B cell (primary cell): ENCODE data around the gene ITPR2.

Experiments used
- CTCF ChIP-seq: fragments of 200-600 bp; IDR thresholded peaks from one replicate; pipeline ENCODE4 v1.8.0; 2022; ENCODE audit warnings: antibody characterized with exemption, mild to moderate bottlenecking
- EZH2 ChIP-seq: IDR thresholded peaks from 2 replicates; pipeline ENCODE4 v1.6.1; 2012; ENCODE audit warnings: borderline replicate concordance, low read depth, mild to moderate bottlenecking, moderate library complexity, low read length; ENCODE audit not compliant: insufficient read depth, poor library complexity, severe bottlenecking

GRCh38 chr12:26507613-26508012 is 325.4 kb downstream of the ITPR2 start:
- TF ChIP-seq EZH2 = no peak
- no peak for TF ChIP-seq CTCF
